Uterus (tissue), 4 donors: Measurements from ENCODE around the gene RAB21. TPM values are rescaled to one million over a fixed set of nuclear protein-coding genes. Genes with fewer than 3 reads are reported as not detected.

Source experiments
- DNase-seq, 2 donors: peaks; one replicate each; pipeline ENCODE4 v3.0.0-alpha.2; 2019 to 2020
- H3K27ac ChIP-seq, 2 donors: fragments of 200-600 bp; sonication (generic); 1 replicate in 1 of 2; 2 replicates in 1 of 2; pipeline ENCODE4 v1.5.1; 2016 to 2018
- H3K27me3 ChIP-seq, 2 donors: fragments of 200-600 bp; sonication (generic); one replicate each; pipeline ENCODE4 v1.5.1; 2018 to 2019; ENCODE audit warnings: control low read depth in 1 of 2
- H3K36me3 ChIP-seq, 2 donors: fragments of 200-600 bp; sonication (generic); one replicate each; pipeline ENCODE4 v1.5.1; 2019; ENCODE audit warnings: control low read depth in 1 of 2
- H3K4me1 ChIP-seq, 2 donors: fragments of 200-600 bp; sonication (generic); one replicate each; pipeline ENCODE4 v1.5.1; 2018 to 2019; ENCODE audit warnings: control low read depth in 1 of 2
- H3K4me3 ChIP-seq, 2 donors: fragments of 200-600 bp; sonication (generic); 1 replicate in 1 of 2; 2 replicates in 1 of 2; pipeline ENCODE4 v1.5.1; 2018 to 2019; ENCODE audit warnings: mild to moderate bottlenecking in 1 of 2
- H3K9me3 ChIP-seq, 2 donors: fragments of 200-600 bp; sonication (generic); one replicate each; pipeline ENCODE4 v1.5.1; 2019; ENCODE audit warnings: control low read depth in 1 of 2
- POLR2A ChIP-seq, 2 donors: fragments of 450-650 bp; IDR thresholded peaks; one replicate each; pipeline ENCODE4 v1.6.1; 2016; ENCODE audit warnings: antibody characterized with exemption in 2 of 2, mild to moderate bottlenecking in 1 of 2, moderate library complexity in 1 of 2
- intact Hi-C: fragments of 100-400 bp; cut with DNase I; formaldehyde crosslinking; loops from one replicate; pipeline ENCODE4 v1.15.1; 2023; ENCODE audit warnings: low total_unique reads
- total RNA-seq, 4 donors: library from RNA; depleted of rRNA in 3 of 4; stranded (reverse); fragments of >200 nt in 3 of 4; gene quantifications; one replicate each; pipeline versions ENCODE4 v1.1.0 to v1.2.4, GENCODE V29; 2014 to 2023
- TF ChIP-seq, protein P1 (sequence below), 4 experiments: fragments of 200-600 bp in 2 of 4; fragments of 450-650 bp in 2 of 4; sonication (generic) in 2 of 4; IDR thresholded peaks; one replicate each; pipeline ENCODE4 v1.5.1; 2016 to 2019; ENCODE audit warnings: antibody characterized with exemption in 4 of 4, mild to moderate bottlenecking in 2 of 4, moderate library complexity in 1 of 4
- donor health status: DM: yes; HTN: yes; CAD: no.

The RAB21 gene
- total RNA-seq, 4 donors from 2014 or later = 10.6 to 72.7 (median 24.5) TPM

GRCh38 chr12:71718611-71719010 is 36.1 kb upstream of the RAB21 start:
- no peak overlapping the region for H3K27ac ChIP-seq
- no peaks in the 10 kb centered on the region for H3K36me3 ChIP-seq
- no peak for DNase-seq
- TF ChIP-seq POLR2A (IDR thresholded peaks at IDR 0.05) = no peak
- TF ChIP-seq, protein P1, sequence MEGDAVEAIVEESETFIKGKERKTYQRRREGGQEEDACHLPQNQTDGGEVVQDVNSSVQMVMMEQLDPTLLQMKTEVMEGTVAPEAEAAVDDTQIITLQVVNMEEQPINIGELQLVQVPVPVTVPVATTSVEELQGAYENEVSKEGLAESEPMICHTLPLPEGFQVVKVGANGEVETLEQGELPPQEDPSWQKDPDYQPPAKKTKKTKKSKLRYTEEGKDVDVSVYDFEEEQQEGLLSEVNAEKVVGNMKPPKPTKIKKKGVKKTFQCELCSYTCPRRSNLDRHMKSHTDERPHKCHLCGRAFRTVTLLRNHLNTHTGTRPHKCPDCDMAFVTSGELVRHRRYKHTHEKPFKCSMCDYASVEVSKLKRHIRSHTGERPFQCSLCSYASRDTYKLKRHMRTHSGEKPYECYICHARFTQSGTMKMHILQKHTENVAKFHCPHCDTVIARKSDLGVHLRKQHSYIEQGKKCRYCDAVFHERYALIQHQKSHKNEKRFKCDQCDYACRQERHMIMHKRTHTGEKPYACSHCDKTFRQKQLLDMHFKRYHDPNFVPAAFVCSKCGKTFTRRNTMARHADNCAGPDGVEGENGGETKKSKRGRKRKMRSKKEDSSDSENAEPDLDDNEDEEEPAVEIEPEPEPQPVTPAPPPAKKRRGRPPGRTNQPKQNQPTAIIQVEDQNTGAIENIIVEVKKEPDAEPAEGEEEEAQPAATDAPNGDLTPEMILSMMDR (IDR thresholded peaks at IDR 0.05) = no peak
- H3K27me3 ChIP-seq = no peaks in the 10 kb centered on the region
- no peaks in the 10 kb centered on the region for H3K4me1 ChIP-seq
- H3K4me3 ChIP-seq = no peak overlapping the region
- intact Hi-C loops = no loop called here
- no peaks in the 10 kb centered on the region for H3K9me3 ChIP-seq

DNA sequence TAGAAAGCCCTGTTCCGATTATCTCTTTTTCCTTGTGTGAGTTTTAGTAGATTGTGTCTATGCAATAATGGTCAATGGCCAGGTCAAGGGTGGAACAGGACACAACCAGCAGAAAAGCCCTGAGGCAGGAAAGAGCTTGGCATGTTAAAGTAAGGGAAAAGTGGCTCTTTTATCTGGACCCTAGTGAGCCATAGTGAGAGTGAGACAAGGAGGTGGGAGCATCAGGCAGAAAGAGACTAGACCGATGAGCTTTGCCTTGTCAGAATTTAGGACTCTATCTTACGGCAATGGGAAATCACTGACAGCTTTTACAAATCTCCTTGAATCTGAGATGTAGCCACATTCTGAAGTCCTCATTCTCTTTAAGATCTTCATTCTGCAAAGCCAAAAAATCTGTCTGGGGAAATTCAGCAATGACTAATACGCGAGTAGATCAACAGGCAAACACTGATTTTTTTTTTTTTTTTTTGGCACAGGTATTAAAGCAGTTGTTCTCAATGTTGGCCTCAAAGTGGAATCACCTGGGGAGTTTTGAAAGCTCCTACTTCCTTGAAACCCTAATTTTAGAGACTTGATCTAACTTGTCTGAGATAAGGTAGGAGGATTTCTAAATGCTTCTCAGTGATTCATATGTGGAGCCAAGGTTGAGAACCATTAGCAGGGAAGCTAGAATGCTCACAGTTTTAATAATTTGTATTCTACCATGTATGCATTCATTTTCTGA is 34.9 kb upstream of the RAB21 start:
- intact Hi-C loops = no loop called here
- no peak for DNase-seq
- Histone ChIP-seq H3K36me3 (no peaks in the 10 kb centered on the region), H3K27me3 (no peaks in the 10 kb centered on the region), H3K4me3 (no peak overlapping the region), H3K27ac (no peak overlapping the region), H3K9me3 (no peaks in the 10 kb centered on the region), H3K4me1 (no peaks in the 10 kb centered on the region)
- TF ChIP-seq, protein P1 (IDR thresholded peaks at IDR 0.05) = no peak
- no peak for TF ChIP-seq POLR2A (IDR thresholded peaks at IDR 0.05)

- no peaks in the 10 kb centered on the region for H3K36me3 ChIP-seq
- no peak overlapping the region for H3K4me3 ChIP-seq
- intact Hi-C loops = no loop called here
- DNase-seq = no peak
- H3K27ac ChIP-seq = no peak overlapping the region
- no peaks in the 10 kb centered on the region for H3K9me3 ChIP-seq
- TF ChIP-seq POLR2A (IDR thresholded peaks at IDR 0.05) = no peak
- TF ChIP-seq, protein P1 (IDR thresholded peaks at IDR 0.05) = no peak
- H3K4me1 ChIP-seq = no peaks in the 10 kb centered on the region
- no peaks in the 10 kb centered on the region for H3K27me3 ChIP-seq
Observed at GRCh38 chr12:71721783-71722505, 32.7 kb upstream of the RAB21 start.

- no peak for DNase-seq
- H3K4me3 ChIP-seq = no peak overlapping the region
- no peaks in the 10 kb centered on the region for H3K9me3 ChIP-seq
- H3K27ac ChIP-seq = no peak overlapping the region
- no peaks in the 10 kb centered on the region for H3K36me3 ChIP-seq
- TF ChIP-seq POLR2A (IDR thresholded peaks at IDR 0.05) = no peak
- TF ChIP-seq, protein P1 (IDR thresholded peaks at IDR 0.05) = no peak
- H3K4me1 ChIP-seq = no peaks in the 10 kb centered on the region
- H3K27me3 ChIP-seq = no peaks in the 10 kb centered on the region
- intact Hi-C loops = no loop called here
Observed at GRCh38 chr12:71725011-71725410, 29.7 kb upstream of the RAB21 start.

GRCh38 chr12:71726548-71726947 is 28.1 kb upstream of the RAB21 start:
- Histone ChIP-seq H3K4me1 (no peaks in the 10 kb centered on the region), H3K9me3 (no peaks in the 10 kb centered on the region), H3K4me3 (no peak overlapping the region), H3K27ac (no peak overlapping the region), H3K36me3 (no peaks in the 10 kb centered on the region), H3K27me3 (no peaks in the 10 kb centered on the region)
- DNase-seq = no peak
- intact Hi-C loops = no loop called here
- no peak for TF ChIP-seq POLR2A (IDR thresholded peaks at IDR 0.05)
- TF ChIP-seq, protein P1 (IDR thresholded peaks at IDR 0.05) = no peak
